HG03095 (cell line): Measurements from ENCODE around the gene PTTG1.
"Not testable (repeated sequence)": the region's sequence is repeated elsewhere in the genome, so short reads cannot be mapped to it uniquely, and the experiment has no call there.

Experiments
- ATAC-seq: cut with Tn5 transposase; IDR thresholded peaks from one replicate; pipeline ENCODE4 v1.9.1; 2021; ENCODE audit warnings: moderate library complexity; ENCODE audit not compliant: unreplicated experiment

The PTTG1 gene

GRCh38 chr5:160420331-160420610, 1.4 kb upstream of the PTTG1 start:
- ATAC-seq: no peak

- ATAC-seq: no peak
Measured at GRCh38 chr5:160423099-160423498, 1.4 kb downstream of the PTTG1 start.

GRCh38 chr5:160427607-160428006, 6.0 kb downstream of the PTTG1 start:
- ATAC-seq: no peak

GRCh38 chr5:160432196-160432595, 10.5 kb downstream of the PTTG1 start:
- no peak for ATAC-seq

GRCh38 chr5:160432787-160433186, 11.1 kb downstream of the PTTG1 start:
- ATAC-seq: no peak

GRCh38 chr5:160434022-160434531, 12.4 kb downstream of the PTTG1 start:
- ATAC-seq: peak; percentile 82

- ATAC-seq: no peak
Measured at GRCh38 chr5:160435532-160435931, 13.9 kb downstream of the PTTG1 start.

GRCh38 chr5:160436017-160436416, 14.4 kb downstream of the PTTG1 start:
- no peak for ATAC-seq

- not testable (repeated sequence) for ATAC-seq
Measured at GRCh38 chr5:160436661-160437060, 15.0 kb downstream of the PTTG1 start.

GRCh38 chr5:160437271-160437670, 15.6 kb downstream of the PTTG1 start:
- ATAC-seq: no peak

GRCh38 chr5:160438316-160439204, 16.9 kb downstream of the PTTG1 start:
- ATAC-seq: peak; percentile 26

- ATAC-seq: peak; percentile 53
Measured at GRCh38 chr5:160439205-160439600, 17.5 kb downstream of the PTTG1 start.

- ATAC-seq: peak; percentile 15
Measured at GRCh38 chr5:160441311-160441781, 19.7 kb downstream of the PTTG1 start.

- peak; percentile 25 for ATAC-seq
Measured at GRCh38 chr5:160442824-160443431, 21.3 kb downstream of the PTTG1 start.

GRCh38 chr5:160444407-160444806, 22.8 kb downstream of the PTTG1 start:
- ATAC-seq: no peak

- ATAC-seq: no peak
Measured at GRCh38 chr5:160445132-160445531, 23.5 kb downstream of the PTTG1 start.

- no peak for ATAC-seq
Measured at GRCh38 chr5:160445751-160446150, 24.1 kb downstream of the PTTG1 start.

GRCh38 chr5:160448886-160449285, 27.2 kb downstream of the PTTG1 start:
- no peak for ATAC-seq

- ATAC-seq: no peak
Measured at GRCh38 chr5:160449458-160449857, 27.8 kb downstream of the PTTG1 start.

GRCh38 chr5:160450164-160450932, 28.7 kb downstream of the PTTG1 start:
- peak; percentile 57 for ATAC-seq

GRCh38 chr5:160451281-160451680, 29.6 kb downstream of the PTTG1 start:
- ATAC-seq: no peak
